Measurements from ENCODE around the gene SLC25A44.
"Not testable (repeated sequence)": the region's sequence is repeated elsewhere in the genome, so short reads cannot be mapped to it uniquely, and the experiment has no call there.

The SLC25A44 gene

DNA sequence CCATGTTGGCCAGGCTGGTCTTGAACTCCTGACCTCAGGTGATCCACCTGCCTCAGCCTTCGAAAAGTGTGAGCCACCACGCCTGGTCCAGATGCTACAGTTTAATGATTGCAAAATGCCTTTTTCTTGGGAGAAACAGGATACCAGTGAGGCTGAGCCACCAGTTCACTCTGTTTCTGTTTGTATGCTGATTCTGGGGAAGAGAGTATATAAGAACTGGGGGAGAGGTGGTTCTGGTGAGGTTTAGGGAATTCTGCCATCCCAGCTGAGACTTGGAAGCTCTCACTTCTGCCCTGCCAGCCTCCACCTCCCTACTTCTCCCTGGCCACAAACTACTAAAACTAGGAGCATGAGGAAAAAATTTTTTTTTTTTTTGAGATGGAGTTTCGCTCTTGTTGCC lies 10.8 kb downstream of the SLC25A44 start:
- H3K4me3 ChIP-seq (ENCODE audit: low read length): no peak overlapping the region
- TF ChIP-seq ZNF274 (IDR thresholded peaks at IDR 0.05; ENCODE audit: low read depth, low read length): no peak

DNA sequence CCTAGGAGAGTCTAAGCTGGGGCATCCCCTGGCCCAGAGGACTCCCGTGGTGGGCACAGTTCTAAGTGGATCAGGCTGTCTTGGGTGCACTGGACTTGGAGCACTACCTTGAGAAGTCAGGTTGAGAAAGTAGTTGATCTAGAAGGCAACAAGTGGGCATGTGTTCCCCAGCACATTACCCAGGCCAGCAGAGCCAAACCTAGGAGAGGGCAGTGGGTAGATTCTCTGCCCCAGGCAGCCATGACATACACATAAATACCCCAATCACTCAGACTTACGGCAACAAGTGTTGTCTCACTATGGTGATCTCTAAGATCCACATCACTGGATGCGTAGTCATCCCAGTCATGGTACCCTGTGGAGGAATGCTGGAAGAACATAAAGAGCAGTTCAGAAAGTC lies 17.3 kb downstream of the SLC25A44 start:
- no peak overlapping the region for H3K4me3 ChIP-seq (ENCODE audit: low read length)
- TF ChIP-seq ZNF274 (IDR thresholded peaks at IDR 0.05; ENCODE audit: low read depth, low read length): no peak

DNA sequence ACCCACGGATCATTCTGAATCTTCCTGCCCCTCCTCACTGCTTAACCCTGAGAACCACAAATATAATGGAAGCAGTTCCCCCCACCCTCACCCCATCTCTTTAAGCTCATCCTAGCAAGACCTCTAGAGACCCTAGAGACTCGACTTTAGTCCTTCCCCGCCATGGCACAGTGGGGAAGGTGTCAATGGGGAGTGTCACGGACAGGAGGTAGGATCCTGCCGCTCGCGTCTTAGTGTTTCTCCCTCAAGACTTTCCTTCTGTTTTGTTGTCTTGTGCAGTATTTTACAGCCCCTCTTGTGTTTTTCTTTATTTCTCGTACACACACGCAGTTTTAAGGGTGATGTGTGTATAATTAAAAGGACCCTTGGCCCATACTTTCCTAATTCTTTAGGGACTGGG lies 18.2 kb downstream of the SLC25A44 start:
- no peak for TF ChIP-seq ZNF274 (IDR thresholded peaks at IDR 0.05; ENCODE audit: low read depth, low read length)
- H3K4me3 ChIP-seq (ENCODE audit: low read length): peak overlapping the region; percentile 89; the same call in 1 of the 2 replicates

DNA sequence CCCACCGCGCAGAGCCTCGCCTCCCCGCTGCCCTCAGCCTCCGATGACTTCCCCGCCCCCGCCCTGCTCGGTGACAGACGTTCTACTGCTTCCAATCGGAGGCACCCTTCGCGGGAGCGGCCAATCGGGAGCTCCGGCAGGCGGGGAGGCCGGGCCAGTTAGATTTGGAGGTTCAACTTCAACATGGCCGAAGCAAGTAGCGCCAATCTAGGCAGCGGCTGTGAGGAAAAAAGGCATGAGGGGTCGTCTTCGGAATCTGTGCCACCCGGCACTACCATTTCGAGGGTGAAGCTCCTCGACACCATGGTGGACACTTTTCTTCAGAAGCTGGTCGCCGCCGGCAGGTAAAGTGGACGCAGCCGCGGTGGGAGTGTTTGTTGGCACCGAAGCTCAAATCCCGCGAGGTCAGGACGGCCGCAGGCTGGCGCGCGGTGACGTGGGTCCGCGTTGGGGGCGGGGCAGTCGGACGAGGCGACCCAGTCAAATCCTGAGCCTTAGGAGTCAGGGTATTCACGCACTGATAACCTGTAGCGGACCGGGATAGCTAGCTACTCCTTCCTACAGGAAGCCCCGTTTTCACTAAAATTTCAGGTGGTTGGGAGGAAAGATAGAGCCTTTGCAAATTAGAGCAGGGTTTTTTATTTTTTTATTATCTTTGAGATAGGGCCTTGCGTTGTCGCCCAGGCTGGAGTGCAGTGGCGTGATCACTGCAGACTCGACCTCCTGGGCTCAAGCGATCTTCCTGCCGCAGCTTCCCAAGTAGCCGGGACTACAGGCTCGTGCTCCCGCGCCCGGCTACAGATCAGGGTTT lies 19.1 kb downstream of the SLC25A44 start, which contains the start of gene PMF1:
PMF1 (plus strand) TSS at position 175 of the 811 bp plus-strand sequence; CDS start at position 184, 9 bp downstream.
- TF ChIP-seq ZNF274 (IDR thresholded peaks at IDR 0.05; ENCODE audit: low read depth, low read length): no peak
- H3K4me3 ChIP-seq (ENCODE audit: low read length): peak within 1 kb of the TSS; percentile 89

DNA sequence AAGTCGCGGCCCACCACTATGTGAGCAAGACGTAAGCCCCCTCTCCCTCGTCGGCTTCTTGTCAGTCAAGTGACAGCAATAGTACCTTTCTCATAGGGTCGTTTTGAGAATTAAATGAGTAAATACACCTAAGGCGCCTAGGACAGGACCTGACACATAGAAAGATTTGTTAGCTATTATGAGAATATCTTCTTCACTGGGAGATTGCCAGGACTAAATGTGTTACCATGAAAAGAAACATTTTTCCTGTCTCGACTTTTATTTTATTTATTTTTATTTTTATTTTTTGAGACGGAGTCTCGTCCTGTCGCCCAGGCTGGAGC lies 19.7 kb downstream of the SLC25A44 start:
- peak overlapping the region; percentile 89 for H3K4me3 ChIP-seq (ENCODE audit: low read length)
- no peak for TF ChIP-seq ZNF274 (IDR thresholded peaks at IDR 0.05; ENCODE audit: low read depth, low read length)

DNA sequence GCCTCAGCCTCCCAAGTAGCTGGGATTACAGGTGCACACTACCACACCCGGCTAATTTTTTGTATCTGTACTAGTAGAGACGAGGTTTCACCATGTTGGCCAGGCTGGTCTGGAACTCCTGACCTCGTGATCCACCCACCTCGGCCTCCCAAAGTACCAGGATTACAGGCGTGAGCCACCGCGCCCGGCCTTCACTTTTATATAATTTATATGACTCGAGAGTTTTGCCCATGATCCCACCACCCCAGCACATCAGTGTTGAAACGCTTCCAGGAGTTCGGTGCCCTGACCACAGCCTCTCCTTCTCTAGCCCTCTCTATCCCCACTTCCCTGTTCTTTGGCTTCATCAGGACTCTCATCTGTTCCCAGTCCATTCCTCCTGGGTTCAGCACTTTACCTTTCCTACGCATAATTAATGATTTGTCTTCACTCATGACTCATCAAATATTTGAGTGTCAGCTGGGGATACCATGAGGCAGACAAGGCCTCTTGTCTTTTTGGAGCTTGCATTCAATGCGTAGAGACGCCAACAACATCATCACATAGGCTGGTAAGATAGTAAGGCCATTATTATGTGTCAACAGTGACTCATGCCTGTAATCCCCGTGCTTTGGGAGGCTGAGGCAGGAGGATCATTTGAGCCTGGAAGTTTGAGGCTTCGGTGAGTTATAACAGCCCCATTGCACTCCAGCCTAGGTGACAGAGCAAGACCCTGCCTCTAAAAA lies 20.3 kb downstream of the SLC25A44 start:
- H3K4me3 ChIP-seq (ENCODE audit: low read length): peak overlapping the region; percentile 89
- no peak for TF ChIP-seq ZNF274 (IDR thresholded peaks at IDR 0.05; ENCODE audit: low read depth, low read length)

DNA sequence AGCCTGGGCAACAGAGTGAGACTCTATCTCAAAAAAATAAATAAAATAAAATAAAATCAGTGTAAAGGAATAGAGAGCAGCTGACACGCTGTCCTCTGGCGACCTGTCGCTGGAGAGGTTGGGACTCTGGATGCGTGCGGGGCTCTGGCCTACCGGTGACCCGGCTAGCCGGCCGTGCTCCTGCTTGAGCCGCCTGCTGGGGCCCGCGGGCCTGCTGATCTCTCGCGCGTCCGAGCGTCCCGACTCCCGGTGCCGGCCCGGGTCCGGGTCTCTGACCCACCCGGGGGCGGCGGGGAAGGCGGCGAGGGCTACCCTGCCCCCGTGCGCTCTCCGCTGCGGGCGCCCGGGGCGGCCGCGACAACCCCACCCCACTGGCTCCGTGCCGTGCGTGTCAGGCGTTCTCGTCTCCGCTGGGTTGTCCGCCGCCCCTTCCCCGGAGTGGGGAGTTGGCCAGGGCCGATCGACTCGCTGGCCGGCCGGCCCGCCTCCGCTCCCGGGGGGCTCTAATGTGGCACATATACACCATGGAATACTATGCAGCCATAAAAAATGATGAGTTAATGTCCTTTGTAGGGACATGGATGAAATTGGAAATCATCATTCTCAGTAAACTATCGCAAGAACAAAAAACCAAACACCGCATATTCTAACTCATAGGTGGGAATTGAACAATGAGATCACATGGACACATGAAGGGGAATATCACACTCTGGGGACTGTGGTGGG lies 22.6 kb downstream of the SLC25A44 start:
- H3K4me3 ChIP-seq (ENCODE audit: low read length): not testable (repeated sequence)

DNA sequence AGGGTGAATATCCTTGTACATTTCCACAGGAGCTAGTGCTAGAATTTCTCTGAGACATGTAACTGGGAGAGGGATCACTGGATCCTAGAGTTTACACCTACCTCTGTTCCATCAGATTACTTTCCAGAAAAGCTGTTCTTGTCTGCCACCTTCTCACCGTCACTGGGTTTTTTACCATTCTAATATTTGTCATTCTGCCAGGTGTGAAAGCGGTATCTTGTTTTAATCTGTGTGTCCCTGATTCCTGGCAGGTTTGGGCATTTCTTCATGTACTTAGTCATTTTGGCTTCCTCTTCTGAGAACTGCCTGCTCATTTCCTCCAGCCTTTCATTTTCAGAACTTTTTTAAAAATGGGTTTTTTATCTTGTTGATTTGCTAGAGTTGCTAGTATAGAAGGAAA lies 24.0 kb downstream of the SLC25A44 start:
- peak overlapping the region; percentile 18; the same call in 1 of the 2 replicates for H3K4me3 ChIP-seq (ENCODE audit: low read length)
- TF ChIP-seq ZNF274 (IDR thresholded peaks at IDR 0.05; ENCODE audit: low read depth, low read length): no peak

DNA sequence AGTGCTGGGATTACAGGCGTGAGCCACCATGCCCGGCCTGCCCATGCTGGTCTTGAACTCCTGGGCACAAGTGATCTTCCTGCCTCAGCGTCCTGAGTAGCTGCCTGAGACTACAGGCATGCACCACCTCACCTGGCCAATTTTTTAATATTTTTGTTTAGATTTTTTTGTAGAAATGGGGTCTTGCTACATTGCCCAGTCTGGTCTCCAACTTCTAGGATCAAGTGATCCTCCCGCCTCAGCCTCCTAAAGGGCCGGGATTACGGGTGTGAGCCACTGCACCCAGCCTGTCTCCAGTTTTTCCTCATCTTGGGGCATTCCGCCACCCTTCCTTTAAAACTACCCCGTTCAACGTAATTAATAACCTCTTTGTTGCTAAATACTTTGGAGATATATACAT lies 26.3 kb downstream of the SLC25A44 start:
- TF ChIP-seq ZNF274 (IDR thresholded peaks at IDR 0.05; ENCODE audit: low read depth, low read length): no peak
- no peak overlapping the region for H3K4me3 ChIP-seq (ENCODE audit: low read length)

DNA sequence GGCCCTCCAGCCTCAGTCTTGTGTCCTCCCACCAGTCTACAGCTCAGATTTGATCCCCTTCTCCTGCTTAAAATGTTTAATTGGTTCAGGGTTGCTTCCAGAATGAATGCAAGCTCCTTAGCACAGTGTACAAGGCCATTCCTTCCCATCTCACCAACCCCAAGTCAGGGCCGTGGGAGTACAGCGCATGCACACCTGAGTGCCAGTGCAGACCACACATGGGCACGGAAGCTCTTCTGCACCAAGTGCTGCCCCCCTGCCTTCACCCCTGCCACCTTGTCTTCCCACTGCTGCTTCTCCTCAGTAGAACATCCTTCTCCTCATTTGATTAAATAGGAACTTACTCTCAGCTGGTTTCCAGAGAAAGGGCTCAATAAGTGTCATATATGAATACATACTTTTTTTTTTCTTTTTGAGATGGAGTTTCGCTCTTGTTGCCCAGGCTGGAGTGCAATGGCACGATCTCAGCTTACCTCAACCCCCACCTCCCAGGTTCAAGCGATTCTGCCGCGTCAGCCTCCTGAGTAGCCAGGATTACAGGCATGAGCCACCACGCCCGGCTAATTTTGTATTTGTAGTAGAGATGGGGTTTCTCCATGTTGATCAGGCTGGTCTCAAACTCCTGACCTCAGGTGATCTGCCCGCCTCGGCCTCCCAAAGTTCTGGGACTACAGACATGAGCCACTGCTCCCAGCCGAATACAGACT lies 28.2 kb downstream of the SLC25A44 start:
- no peak overlapping the region for H3K4me3 ChIP-seq (ENCODE audit: low read length)
- TF ChIP-seq ZNF274 (IDR thresholded peaks at IDR 0.05; ENCODE audit: low read depth, low read length): no peak

DNA sequence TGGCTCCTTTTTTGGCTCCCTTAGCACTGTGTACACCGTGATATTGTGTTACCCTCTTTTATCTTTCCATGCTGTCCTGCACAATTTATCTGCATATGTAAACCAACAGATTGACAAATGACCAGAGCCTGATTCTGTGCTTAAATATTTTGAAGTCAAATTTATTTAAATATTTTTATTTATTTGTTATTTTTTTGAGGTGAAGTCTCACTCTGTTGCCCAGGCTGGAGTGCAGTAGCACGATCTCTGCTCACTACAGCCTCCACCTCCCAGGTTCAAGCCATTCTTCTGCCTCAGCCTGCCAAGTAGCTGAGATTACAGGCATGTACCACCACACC lies 31.7 kb downstream of the SLC25A44 start:
- peak overlapping the region; percentile 32; the same call in 1 of the 2 replicates for H3K4me3 ChIP-seq (ENCODE audit: low read length)
- no peak for TF ChIP-seq ZNF274 (IDR thresholded peaks at IDR 0.05; ENCODE audit: low read depth, low read length)

DNA sequence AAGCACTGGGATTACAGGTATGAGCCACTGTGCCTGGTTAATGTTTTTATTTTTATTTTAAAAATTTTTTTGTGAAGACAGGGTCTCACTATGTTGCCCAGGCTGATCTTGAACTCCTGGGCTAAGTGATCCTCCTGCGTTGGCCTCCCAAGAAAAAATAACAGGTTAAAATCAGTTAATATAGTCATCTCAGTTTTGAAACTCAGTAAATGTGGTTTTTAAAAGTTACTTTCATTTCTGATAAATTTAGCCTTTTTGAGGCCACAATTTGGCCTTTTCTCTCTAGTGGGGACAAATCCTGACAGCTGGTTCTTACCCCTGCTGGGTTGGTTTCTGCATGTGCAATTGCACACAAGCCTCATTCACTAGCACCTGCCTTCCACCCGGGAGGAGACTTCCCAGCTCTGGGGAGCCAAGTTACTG lies 32.2 kb downstream of the SLC25A44 start:
- peak overlapping the region; percentile 32; the same call in 1 of the 2 replicates for H3K4me3 ChIP-seq (ENCODE audit: low read length)
- TF ChIP-seq ZNF274 (IDR thresholded peaks at IDR 0.05; ENCODE audit: low read depth, low read length): no peak

DNA sequence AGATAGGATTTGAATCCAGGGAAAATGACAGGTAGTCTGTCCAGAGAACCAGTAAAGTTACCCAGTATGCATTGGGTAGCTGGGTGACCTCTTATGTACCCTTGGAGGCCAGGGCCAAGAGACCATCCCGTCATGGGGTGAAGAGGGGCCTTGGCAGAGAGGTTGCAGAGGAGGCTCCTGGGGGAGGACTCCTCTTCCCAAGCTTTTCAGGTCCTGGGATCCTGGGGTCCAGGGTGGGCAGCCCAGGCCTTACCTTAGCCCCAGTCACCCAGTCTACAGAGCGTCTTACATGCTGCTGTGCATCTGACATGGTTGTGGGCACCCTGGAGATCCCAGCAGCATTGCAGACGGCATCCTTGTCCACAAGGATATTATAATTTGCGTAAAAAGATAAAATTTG lies 32.9 kb downstream of the SLC25A44 start:
- TF ChIP-seq ZNF274 (IDR thresholded peaks at IDR 0.05; ENCODE audit: low read depth, low read length): no peak

DNA sequence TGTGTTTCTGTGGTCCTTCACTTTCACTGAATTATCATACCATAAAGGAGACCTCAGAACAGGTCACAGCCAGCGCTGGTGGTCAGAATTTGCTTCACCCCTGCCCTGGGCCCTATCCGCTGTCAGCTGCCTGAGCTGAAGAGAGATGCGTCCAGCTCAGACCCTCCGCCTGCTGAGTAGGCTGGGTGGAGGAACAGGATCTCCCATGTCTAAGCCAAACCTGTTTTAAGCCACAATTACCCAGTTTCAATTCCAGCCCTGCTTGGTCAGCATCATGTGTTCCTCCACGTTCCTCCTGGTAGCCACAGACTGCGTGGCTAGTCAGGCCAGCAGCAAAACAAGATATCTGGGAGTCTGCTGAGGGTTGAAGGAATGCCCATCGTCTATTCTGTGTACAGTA lies 34.6 kb downstream of the SLC25A44 start:
- no peak for TF ChIP-seq ZNF274 (IDR thresholded peaks at IDR 0.05; ENCODE audit: low read depth, low read length)
- no peak overlapping the region for H3K4me3 ChIP-seq (ENCODE audit: low read length)

More for the DNA sequence above, 32.9 kb downstream of the SLC25A44 start:
- no peak overlapping the region; the same call in 1 of the 2 replicates for H3K4me3 ChIP-seq (ENCODE audit: low read length)
